ENCODE data around the gene SLC8A1. TPM values are rescaled to one million over a fixed set of nuclear protein-coding genes. Genes with fewer than 3 reads are reported as not detected.

The SLC8A1 gene
- total RNA-seq, 2 donors from 2014 or later: 4.7 to 6.3 TPM

GRCh38 chr2:40115348-40115747, 336.5 kb downstream of the SLC8A1 start:
- H3K9ac ChIP-seq (ENCODE audit: extremely low read depth, low read length, poor library complexity, severe bottlenecking): no peak overlapping the region
- no peak overlapping the region for H3K4me3 ChIP-seq (ENCODE audit: low read length)
- H3K9me3 Mint-ChIP-seq: no peaks in the 10 kb centered on the region
- H3K27me3 ChIP-seq (ENCODE audit: control insufficient read depth, insufficient read depth, low read length, poor library complexity, severe bottlenecking): no peaks in the 10 kb centered on the region
- H3K27me3 Mint-ChIP-seq (ENCODE audit: insufficient read depth): no peaks in the 10 kb centered on the region
- H3K36me3 Mint-ChIP-seq (ENCODE audit: low read depth): no peaks in the 10 kb centered on the region
- H3K9me3 ChIP-seq (ENCODE audit: control insufficient read depth, low read length): no peaks in the 10 kb centered on the region
- no peak overlapping the region for H3K4me3 Mint-ChIP-seq
- H3K27ac ChIP-seq (ENCODE audit: low read depth, low read length): no peak overlapping the region
- no peaks in the 10 kb centered on the region for H3K36me3 ChIP-seq (ENCODE audit: control insufficient read depth, insufficient read depth, low read length)
- TF ChIP-seq CTCF (conservative IDR thresholded peaks at IDR 0.05): no peak
- 93 to 100% methylated on average over 3 to 12 of the region's 12 CpGs for WGBS, 2 experiments (ENCODE audit: insufficient coverage in 1 of 2, insufficient read length in 1 of 2)
- no peak for DNase-seq
- H3K4me1 Mint-ChIP-seq: no peaks in the 10 kb centered on the region
- no peaks in the 10 kb centered on the region for H3K4me1 ChIP-seq (ENCODE audit: control insufficient read depth, insufficient read depth, low read length)
- no peak overlapping the region for H3K27ac Mint-ChIP-seq

GRCh38 chr2:40113997-40114396, 337.9 kb downstream of the SLC8A1 start:
- Histone ChIP-seq H3K4me1 (ENCODE audit: control insufficient read depth, insufficient read depth, low read length) (no peaks in the 10 kb centered on the region), H3K9ac (ENCODE audit: extremely low read depth, low read length, poor library complexity, severe bottlenecking) (no peak overlapping the region), H3K9me3 (ENCODE audit: control insufficient read depth, low read length) (no peaks in the 10 kb centered on the region), H3K4me3 (ENCODE audit: low read length) (no peak overlapping the region), H3K27ac (ENCODE audit: low read depth, low read length) (no peak overlapping the region), H3K36me3 (ENCODE audit: control insufficient read depth, insufficient read depth, low read length) (no peaks in the 10 kb centered on the region), H3K27me3 (ENCODE audit: control insufficient read depth, insufficient read depth, low read length, poor library complexity, severe bottlenecking) (no peaks in the 10 kb centered on the region)
- Mint-ChIP-seq H3K4me1 (peaks cover 1% of the 10 kb centered on the region), H3K9me3 (no peaks in the 10 kb centered on the region), H3K27ac (no peak overlapping the region), H3K27me3 (ENCODE audit: insufficient read depth) (no peaks in the 10 kb centered on the region), H3K4me3 (no peak overlapping the region), H3K36me3 (ENCODE audit: low read depth) (no peaks in the 10 kb centered on the region)
- no peak for TF ChIP-seq CTCF (conservative IDR thresholded peaks at IDR 0.05)
- 90 to 92% methylated on average over 4 of the region's 4 CpGs for whole genome bisulfite sequencing, 2 experiments (ENCODE audit: insufficient coverage in 1 of 2, insufficient read length in 1 of 2)
- no peak for DNase-seq

- DNase-seq: no peak
- Histone ChIP-seq H3K27me3 (ENCODE audit: control insufficient read depth, insufficient read depth, low read length, poor library complexity, severe bottlenecking) (no peaks in the 10 kb centered on the region), H3K27ac (ENCODE audit: low read depth, low read length) (no peak overlapping the region), H3K9ac (ENCODE audit: extremely low read depth, low read length, poor library complexity, severe bottlenecking) (no peak overlapping the region), H3K36me3 (ENCODE audit: control insufficient read depth, insufficient read depth, low read length) (no peaks in the 10 kb centered on the region), H3K4me1 (ENCODE audit: control insufficient read depth, insufficient read depth, low read length) (no peaks in the 10 kb centered on the region), H3K4me3 (ENCODE audit: low read length) (no peak overlapping the region), H3K9me3 (ENCODE audit: control insufficient read depth, low read length) (no peaks in the 10 kb centered on the region)
- H3K27me3 Mint-ChIP-seq (ENCODE audit: insufficient read depth): no peaks in the 10 kb centered on the region
- H3K9me3 Mint-ChIP-seq: no peaks in the 10 kb centered on the region
- TF ChIP-seq CTCF (conservative IDR thresholded peaks at IDR 0.05): no peak
- H3K27ac Mint-ChIP-seq: no peak overlapping the region
- no peaks in the 10 kb centered on the region for H3K36me3 Mint-ChIP-seq (ENCODE audit: low read depth)
- WGBS, 2 experiments (ENCODE audit: insufficient coverage in 1 of 2, insufficient read length in 1 of 2): 89 to 92% methylated on average over 2 to 4 of the region's 4 CpGs
- no peak overlapping the region for H3K4me3 Mint-ChIP-seq
- peaks cover 1% of the 10 kb centered on the region for H3K4me1 Mint-ChIP-seq
These were observed 338.5 kb downstream of the SLC8A1 start for GRCh38 chr2:40113272-40113968.
